Lower leg skin (tissue), 4 donors: ENCODE results near the gene FCMR. TPM values are rescaled to one million over a fixed set of nuclear protein-coding genes. Genes with fewer than 3 reads are reported as not detected.

Experiments used
- DNase-seq, 2 donors: peaks; one replicate each; pipeline ENCODE4 v3.0.0-alpha.2; 2019; ENCODE audit warnings: low spot score in 2 of 2
- H3K4me3 ChIP-seq: fragments of 200-600 bp; sonication (generic); 2 replicates; pipeline ENCODE4 v1.5.1; 2017; ENCODE audit warnings: mild to moderate bottlenecking, low read depth; ENCODE audit not compliant: poor library complexity, severe bottlenecking
- CTCF ChIP-seq, 3 donors: fragments of 450-650 bp; IDR thresholded peaks; one replicate each; pipeline ENCODE4 v1.5.1; 2016; ENCODE audit warnings: antibody characterized with exemption in 3 of 3, mild to moderate bottlenecking in 3 of 3, moderate library complexity in 2 of 3
- POLR2A ChIP-seq, 2 donors: fragments of 450-650 bp; IDR thresholded peaks; one replicate each; pipeline ENCODE4 v1.6.1; 2016 to 2017; ENCODE audit warnings: antibody characterized with exemption in 2 of 2, mild to moderate bottlenecking in 1 of 2, moderate library complexity in 1 of 2
- WGBS, 2 donors: methylation state at CpG; one replicate each; pipeline ENCODE4 v1.1.5; 2018; 5-methylcytosine and 5-hydroxymethylcytosine counted together
- intact Hi-C: fragments of 100-400 bp; cut with DNase I; formaldehyde crosslinking; loops from one replicate; pipeline ENCODE4 v1.15.0; 2023; ENCODE audit warnings: low total_unique reads
- total RNA-seq, 4 donors: library from RNA; depleted of rRNA; stranded (reverse); fragments of >200 nt; gene quantifications; one replicate each; pipeline ENCODE4 v1.1.0, GENCODE V29; 2016

FCMR gene
- total RNA-seq, 4 donors from 2014 or later = 0.34 to 1.4 (median 1.3) TPM; not detected in 1

GRCh38 chr1:206953626-206954025 lies 31.9 kb upstream of the FCMR start:
- H3K4me3 ChIP-seq = no peak overlapping the region
- no peak for TF ChIP-seq CTCF (IDR thresholded peaks at IDR 0.05)
- TF ChIP-seq POLR2A (IDR thresholded peaks at IDR 0.05) = no peak
- intact Hi-C loops = no loop called here
- no peak for DNase-seq
- 93 to 94% methylated on average over 2 of the region's 2 CpGs for WGBS, 2 donors

- H3K4me3 ChIP-seq = no peak overlapping the region
- TF ChIP-seq CTCF (IDR thresholded peaks at IDR 0.05) = no peak
- TF ChIP-seq POLR2A (IDR thresholded peaks at IDR 0.05) = no peak
- DNase-seq = no peak
- intact Hi-C loops = no loop called here
- 73 to 90% methylated on average over 3 of the region's 3 CpGs for WGBS, 2 donors
Measured at GRCh38 chr1:206953126-206953525, 31.4 kb upstream of the FCMR start.

GRCh38 chr1:206952171-206952570 lies 30.4 kb upstream of the FCMR start:
- DNase-seq = no peak
- 55 to 75% methylated on average over 4 of the region's 4 CpGs for WGBS, 2 donors
- intact Hi-C loops = no loop called here

GRCh38 chr1:206951318-206952100 lies 29.8 kb upstream of the FCMR start:
- intact Hi-C loops = no loop called here
- 85 to 88% methylated on average over 4 of the region's 4 CpGs for WGBS, 2 donors
- DNase-seq = no peak
- H3K4me3 ChIP-seq = no peak overlapping the region
- TF ChIP-seq CTCF (IDR thresholded peaks at IDR 0.05) (no peak), POLR2A (IDR thresholded peaks at IDR 0.05) (no peak)

More at GRCh38 chr1:206952171-206952570, 30.4 kb upstream of the FCMR start:
- TF ChIP-seq POLR2A (IDR thresholded peaks at IDR 0.05) (no peak), CTCF (IDR thresholded peaks at IDR 0.05) (no peak)
- H3K4me3 ChIP-seq = no peak overlapping the region

GRCh38 chr1:206949641-206950040 lies 27.9 kb upstream of the FCMR start:
- H3K4me3 ChIP-seq = no peak overlapping the region
- 91 to 92% methylated on average over 5 of the region's 5 CpGs for WGBS, 2 donors
- intact Hi-C loops = no loop called here
- no peak for TF ChIP-seq CTCF (IDR thresholded peaks at IDR 0.05)
- TF ChIP-seq POLR2A (IDR thresholded peaks at IDR 0.05) = no peak
- no peak for DNase-seq

GRCh38 chr1:206949208-206949607 lies 27.5 kb upstream of the FCMR start:
- intact Hi-C loops = no loop called here
- no peak for TF ChIP-seq POLR2A (IDR thresholded peaks at IDR 0.05)
- no peak for TF ChIP-seq CTCF (IDR thresholded peaks at IDR 0.05)
- 76 to 79% methylated on average over 4 of the region's 4 CpGs for WGBS, 2 donors
- DNase-seq = no peak
- no peak overlapping the region for H3K4me3 ChIP-seq
